ENCODE measurements around the gene CEP131.

CEP131 gene

GRCh38 chr17:81140695-81141094, 82.1 kb downstream of the CEP131 start:
- Mint-ChIP-seq H3K4me1 (no peaks in the 10 kb centered on the region), H3K27me3 (no peaks in the 10 kb centered on the region), H3K4me3 (no peak overlapping the region), H3K27ac (no peak overlapping the region), H3K36me3 (no peaks in the 10 kb centered on the region), H3K9me3 (no peaks in the 10 kb centered on the region)

- no peak overlapping the region for H3K4me3 Mint-ChIP-seq
- H3K9me3 Mint-ChIP-seq = no peaks in the 10 kb centered on the region
- no peaks in the 10 kb centered on the region for H3K4me1 Mint-ChIP-seq
- no peak overlapping the region for H3K27ac Mint-ChIP-seq
- H3K36me3 Mint-ChIP-seq = no peaks in the 10 kb centered on the region
- no peaks in the 10 kb centered on the region for H3K27me3 Mint-ChIP-seq
These were observed 82.7 kb downstream of the CEP131 start for GRCh38 chr17:81140018-81140417.
